Esophagus squamous epithelium (tissue), 5 donors: ENCODE measurements around the gene GPSM1. TPM values are rescaled to one million over a fixed set of nuclear protein-coding genes. Genes with fewer than 3 reads are reported as not detected.

Source experiments
- DNase-seq: peaks from one replicate; lab custom pipeline; 2025; lab: John Stamatoyannopoulos, UW
- H3K27ac ChIP-seq, 4 donors: fragments of 200-600 bp; sonication (generic); one replicate each; pipeline ENCODE4 v1.5.1; 2016 to 2019; ENCODE audit warnings: mild to moderate bottlenecking in 1 of 4
- H3K27me3 ChIP-seq, 4 donors: fragments of 200-600 bp; sonication (generic); 1 replicate in 3 of 4; 2 replicates in 1 of 4; pipeline versions ENCODE4 v1.5.1 to v1.6.0; 2017 to 2021; ENCODE audit warnings: antibody characterized with exemption in 1 of 4
- H3K36me3 ChIP-seq, 3 donors: fragments of 200-600 bp; sonication (generic); one replicate each; pipeline ENCODE4 v1.5.1; 2016 to 2019
- H3K4me1 ChIP-seq, 3 donors: fragments of 200-600 bp; sonication (generic); one replicate each; pipeline ENCODE4 v1.5.1; 2017 to 2019
- H3K4me3 ChIP-seq, 4 donors: fragments of 200-600 bp; sonication (generic); 1 replicate in 3 of 4; 2 replicates in 1 of 4; pipeline ENCODE4 v1.5.1; 2016 to 2019; ENCODE audit warnings: mild to moderate bottlenecking in 2 of 4, moderate library complexity in 1 of 4
- H3K9me3 ChIP-seq, 3 donors: fragments of 200-600 bp; sonication (generic); one replicate each; pipeline ENCODE4 v1.5.1; 2016 to 2019
- CTCF ChIP-seq, 6 experiments: fragments of 450-650 bp in 4 of 6; fragments of 200-600 bp in 2 of 6; sonication (generic) in 2 of 6; IDR thresholded peaks; one replicate each; pipeline ENCODE4 v1.5.1; 2016 to 2019; ENCODE audit warnings: antibody characterized with exemption in 6 of 6, mild to moderate bottlenecking in 4 of 6, moderate library complexity in 4 of 6
- POLR2A ChIP-seq, 4 donors: fragments of 450-650 bp; IDR thresholded peaks; one replicate each; pipeline ENCODE4 v1.6.1; 2017; ENCODE audit warnings: antibody characterized with exemption in 4 of 4, mild to moderate bottlenecking in 4 of 4, moderate library complexity in 3 of 4
- WGBS, 2 donors: methylation state at CpG; one replicate each; pipeline ENCODE4 v1.1.5; 2018; 5-methylcytosine and 5-hydroxymethylcytosine counted together
- intact Hi-C: fragments of 100-400 bp; cut with DNase I; formaldehyde crosslinking; loops from one replicate; pipeline ENCODE4 v1.15.0; 2022
- total RNA-seq, 4 donors: library from RNA; depleted of rRNA; stranded (reverse); fragments of >200 nt; gene quantifications; one replicate each; pipeline ENCODE4 v1.1.0, GENCODE V29; 2016
- donor health status: DM: yes; HTN: yes; CAD: no.

The GPSM1 gene
- total RNA-seq, 4 donors from 2014 or later: 0.72 to 8.2 (median 1.9) TPM

GRCh38 chr9:136395345-136396218, 68.2 kb downstream of the GPSM1 start:
- no peak for DNase-seq
- no peak overlapping the region for H3K4me3 ChIP-seq
- H3K4me1 ChIP-seq: peaks cover 12 to 20% (median 14%) of the 10 kb centered on the region in 3 donors
- WGBS, 2 donors: 96 to 100% methylated on average over 1 to 8 of the region's 26 CpGs
- no peak overlapping the region for H3K27ac ChIP-seq
- H3K9me3 ChIP-seq: no peaks in the 10 kb centered on the region
- intact Hi-C loops: no loop called here
- H3K27me3 ChIP-seq: no peaks in the 10 kb centered on the region
- TF ChIP-seq POLR2A (IDR thresholded peaks at IDR 0.05) (no peak), CTCF (IDR thresholded peaks at IDR 0.05) (no peak)
- H3K36me3 ChIP-seq: peaks cover 23 to 76% (median 43%) of the 10 kb centered on the region in 3 donors

GRCh38 chr9:136396219-136396515, 68.8 kb downstream of the GPSM1 start:
- H3K36me3 ChIP-seq: peaks cover 23 to 71% (median 43%) of the 10 kb centered on the region in 3 donors
- no peaks in the 10 kb centered on the region for H3K27me3 ChIP-seq
- 65 to 75% methylated on average over 4 of the region's 4 CpGs for WGBS, 2 donors
- H3K4me3 ChIP-seq: no peak overlapping the region
- intact Hi-C loops: no loop called here
- H3K4me1 ChIP-seq: peaks cover 15 to 24% (median 16%) of the 10 kb centered on the region in 3 donors
- H3K27ac ChIP-seq: no peak overlapping the region
- TF ChIP-seq CTCF (IDR thresholded peaks at IDR 0.05) (no peak), POLR2A (IDR thresholded peaks at IDR 0.05) (no peak)
- no peak for DNase-seq
- no peaks in the 10 kb centered on the region for H3K9me3 ChIP-seq

GRCh38 chr9:136397643-136398042, 70.3 kb downstream of the GPSM1 start:
- Histone ChIP-seq H3K27me3 (no peaks in the 10 kb centered on the region), H3K4me3 (no peak overlapping the region), H3K27ac (no peak overlapping the region), H3K4me1 (peaks cover 15 to 24% (median 16%) of the 10 kb centered on the region in 3 donors), H3K36me3 (peaks cover 18 to 69% (median 30%) of the 10 kb centered on the region in 3 donors), H3K9me3 (no peaks in the 10 kb centered on the region)
- TF ChIP-seq CTCF (IDR thresholded peaks at IDR 0.05): no peak
- TF ChIP-seq POLR2A (IDR thresholded peaks at IDR 0.05): no peak
- intact Hi-C loops: no loop called here
- 50 to 82% methylated on average over 1 to 3 of the region's 6 CpGs for WGBS, 2 donors
- DNase-seq: no peak

GRCh38 chr9:136398286-136398685, 70.9 kb downstream of the GPSM1 start:
- H3K4me3 ChIP-seq: no peak overlapping the region
- peaks cover 15 to 24% (median 16%) of the 10 kb centered on the region in 3 donors for H3K4me1 ChIP-seq
- no peak for TF ChIP-seq POLR2A (IDR thresholded peaks at IDR 0.05)
- TF ChIP-seq CTCF (IDR thresholded peaks at IDR 0.05): no peak
- DNase-seq: no peak
- WGBS, 2 donors: 79 to 91% methylated on average over 5 to 8 of the region's 12 CpGs
- no peaks in the 10 kb centered on the region for H3K9me3 ChIP-seq
- peaks cover 12 to 67% (median 30%) of the 10 kb centered on the region in 3 donors for H3K36me3 ChIP-seq
- intact Hi-C loops: no loop called here
- no peaks in the 10 kb centered on the region for H3K27me3 ChIP-seq
- H3K27ac ChIP-seq: no peak overlapping the region
